Measurements from ENCODE around the gene KIF5A.

The KIF5A gene

DNA sequence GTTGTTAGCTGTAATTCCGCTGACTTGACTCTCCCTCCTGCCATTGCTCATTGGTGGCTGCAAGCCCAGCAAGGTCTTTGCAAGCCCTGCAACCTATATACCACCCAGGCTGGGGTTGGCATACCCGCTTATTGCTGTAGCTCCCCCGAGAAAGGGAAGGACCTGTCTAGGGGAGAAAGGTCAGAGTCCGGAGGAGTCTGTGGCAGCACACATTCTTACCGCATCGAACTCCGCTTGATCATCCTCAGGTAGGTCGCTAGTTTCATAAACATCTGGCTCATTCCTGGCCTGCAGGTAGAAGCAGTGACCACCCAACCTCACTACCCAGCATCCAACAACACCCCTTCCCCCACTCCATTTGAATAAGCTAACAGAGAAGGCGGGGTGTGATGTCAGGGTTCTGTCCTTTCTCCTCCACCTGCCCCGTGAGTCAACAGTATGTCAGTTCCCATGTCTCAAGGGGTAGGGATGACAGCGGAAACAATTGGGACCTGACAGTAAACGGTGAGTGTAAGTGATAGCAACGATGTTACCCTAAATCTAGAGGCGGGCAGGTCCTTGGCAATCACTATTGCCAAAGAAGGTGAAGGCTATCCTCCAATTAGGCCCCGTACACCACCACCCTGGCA lies 3.9 kb upstream of the KIF5A start:
- H3K4me3 ChIP-seq (replicated peaks in 1 of 2; ENCODE audit: low read depth in 2 of 2, low read length in 2 of 2) = peak overlapping the region; percentile 93 to 94
- DNase-seq (ENCODE audit: low read depth in 2 of 2) = no peak
- TF ChIP-seq, protein P1, sequence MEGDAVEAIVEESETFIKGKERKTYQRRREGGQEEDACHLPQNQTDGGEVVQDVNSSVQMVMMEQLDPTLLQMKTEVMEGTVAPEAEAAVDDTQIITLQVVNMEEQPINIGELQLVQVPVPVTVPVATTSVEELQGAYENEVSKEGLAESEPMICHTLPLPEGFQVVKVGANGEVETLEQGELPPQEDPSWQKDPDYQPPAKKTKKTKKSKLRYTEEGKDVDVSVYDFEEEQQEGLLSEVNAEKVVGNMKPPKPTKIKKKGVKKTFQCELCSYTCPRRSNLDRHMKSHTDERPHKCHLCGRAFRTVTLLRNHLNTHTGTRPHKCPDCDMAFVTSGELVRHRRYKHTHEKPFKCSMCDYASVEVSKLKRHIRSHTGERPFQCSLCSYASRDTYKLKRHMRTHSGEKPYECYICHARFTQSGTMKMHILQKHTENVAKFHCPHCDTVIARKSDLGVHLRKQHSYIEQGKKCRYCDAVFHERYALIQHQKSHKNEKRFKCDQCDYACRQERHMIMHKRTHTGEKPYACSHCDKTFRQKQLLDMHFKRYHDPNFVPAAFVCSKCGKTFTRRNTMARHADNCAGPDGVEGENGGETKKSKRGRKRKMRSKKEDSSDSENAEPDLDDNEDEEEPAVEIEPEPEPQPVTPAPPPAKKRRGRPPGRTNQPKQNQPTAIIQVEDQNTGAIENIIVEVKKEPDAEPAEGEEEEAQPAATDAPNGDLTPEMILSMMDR (IDR thresholded peaks at IDR 0.05; ENCODE audit: low read depth, low read length) = no peak

DNA sequence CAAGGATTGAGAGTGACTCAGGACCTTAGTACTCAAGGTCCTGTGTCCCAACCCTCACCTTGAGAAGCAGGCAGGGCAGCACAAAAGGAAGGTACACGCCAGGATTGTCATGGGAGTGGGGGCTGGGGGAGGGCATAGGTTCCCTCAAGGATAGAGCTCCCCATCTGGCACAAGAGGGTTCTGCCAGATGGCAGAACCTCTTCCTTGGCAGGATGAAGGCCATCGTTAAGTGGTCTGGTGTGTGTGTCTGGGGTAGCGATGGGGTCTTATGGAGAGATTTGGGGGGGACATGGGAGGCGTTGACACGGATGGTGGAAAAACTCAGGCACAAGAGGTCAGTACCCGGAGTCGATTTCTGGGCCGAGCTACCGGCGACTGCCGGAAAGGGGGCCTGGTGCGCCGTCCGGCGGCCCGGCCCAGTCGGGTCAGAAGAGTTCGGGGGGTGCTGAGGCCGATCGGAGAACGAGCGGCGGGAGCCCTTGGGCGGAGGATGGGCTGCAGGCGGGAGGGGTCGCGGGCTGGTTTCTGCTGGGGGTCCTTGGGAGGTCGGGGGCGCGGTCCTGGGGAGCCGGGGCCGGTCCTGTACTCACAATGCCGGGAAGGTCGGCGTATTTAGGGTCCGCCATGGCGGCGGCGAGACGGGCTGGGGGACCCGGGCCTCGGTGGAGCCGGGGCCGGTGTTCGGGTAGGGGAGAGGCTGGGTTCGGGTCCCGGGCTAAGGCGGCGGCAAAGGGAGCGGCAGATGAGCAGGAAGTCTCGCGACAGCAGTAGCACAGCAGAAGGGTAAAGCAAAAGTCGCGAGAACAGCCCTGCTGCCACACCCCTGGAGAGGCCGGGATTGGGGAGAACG lies 3.2 kb upstream of the KIF5A start, which contains the start of gene DCTN2:
TSS of gene DCTN2 (minus strand) at position 755 of the 850 bp plus-strand sequence. CDS start at position 626, 129 bp downstream.
- DNase-seq (ENCODE audit: low read depth in 2 of 2) = peak; percentile 97 to 98
- TF ChIP-seq, protein P1 (IDR thresholded peaks at IDR 0.05; ENCODE audit: low read depth, low read length) = peak; percentile 4
- peak within 1 kb of the TSS; percentile 93 to 94 for H3K4me3 ChIP-seq (replicated peaks in 1 of 2; ENCODE audit: low read depth in 2 of 2, low read length in 2 of 2)

DNA sequence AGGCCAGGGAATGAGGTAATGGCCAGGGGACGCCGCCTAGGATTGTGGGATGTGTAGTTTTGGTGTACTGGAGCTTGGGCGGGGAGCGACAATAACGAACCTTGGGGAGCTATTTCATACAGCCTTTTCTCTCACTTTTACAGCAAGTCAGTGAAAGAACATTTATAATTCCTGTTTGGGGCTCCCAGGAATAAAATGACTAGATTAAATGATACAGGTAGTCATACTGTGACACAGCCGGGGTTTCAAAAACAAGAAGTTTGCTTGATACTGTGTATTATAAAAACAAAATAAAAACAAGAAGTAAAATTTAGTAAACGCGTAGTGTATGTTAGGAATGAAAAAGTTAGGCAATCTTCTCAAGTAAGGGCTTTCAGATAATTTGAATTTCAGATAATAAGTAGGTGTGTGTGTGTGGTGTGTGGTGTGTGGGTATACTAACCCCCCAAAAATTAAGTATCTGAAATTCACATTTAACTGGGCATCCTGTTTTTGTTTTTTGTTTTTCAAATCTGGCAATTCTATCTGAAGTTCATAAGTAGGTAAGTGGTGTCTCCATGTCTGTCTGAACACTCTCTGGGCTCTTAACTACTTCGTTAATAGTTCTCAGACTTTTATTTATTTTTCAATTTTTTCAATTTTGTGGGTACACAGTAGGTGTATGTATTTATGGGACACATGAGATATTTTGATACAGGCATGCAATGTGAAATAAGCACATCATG lies 2.4 kb upstream of the KIF5A start:
- TF ChIP-seq, protein P1 (IDR thresholded peaks at IDR 0.05; ENCODE audit: low read depth, low read length) = no peak
- DNase-seq (ENCODE audit: low read depth in 2 of 2) = no peak
- peak overlapping the region; percentile 93 to 94 for H3K4me3 ChIP-seq (replicated peaks in 1 of 2; ENCODE audit: low read depth in 2 of 2, low read length in 2 of 2)

DNA sequence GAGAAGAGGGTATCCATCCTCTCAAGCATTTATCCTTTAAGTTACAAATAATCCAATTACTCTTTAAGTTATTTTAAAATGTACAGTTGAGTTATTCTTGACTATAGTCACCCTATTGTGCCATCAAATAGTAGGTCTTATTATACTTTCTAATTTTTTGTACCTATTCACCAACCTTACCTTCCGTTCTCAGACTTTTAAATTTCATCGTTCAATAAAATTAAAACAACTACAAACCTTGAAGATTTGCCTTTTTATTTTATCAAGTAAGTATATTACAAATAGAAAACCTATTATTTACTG lies 1.9 kb upstream of the KIF5A start:
- TF ChIP-seq, protein P1 (IDR thresholded peaks at IDR 0.05; ENCODE audit: low read depth, low read length) = no peak
- no peak for DNase-seq (ENCODE audit: low read depth in 2 of 2)

DNA sequence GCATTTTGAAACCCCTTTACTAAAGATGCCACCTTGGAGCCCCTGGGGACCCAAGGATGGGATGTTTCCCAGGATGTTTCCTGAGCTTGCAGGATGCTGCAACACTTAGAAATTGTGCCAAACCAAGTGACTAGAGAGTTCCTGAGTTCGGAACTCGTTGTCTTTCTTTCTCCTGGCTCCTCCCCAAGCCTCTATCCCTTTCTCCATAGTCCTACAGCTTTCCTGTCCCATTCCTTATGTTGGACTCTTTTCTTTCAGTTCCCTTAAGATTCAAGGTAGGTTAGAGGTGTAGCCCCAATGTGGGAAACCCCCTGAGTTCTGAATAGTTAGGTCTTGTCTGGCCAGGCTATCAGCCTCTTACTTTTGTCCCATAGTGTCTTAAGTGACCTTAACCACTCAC lies 1.4 kb upstream of the KIF5A start:
- H3K4me3 ChIP-seq (replicated peaks in 1 of 2; ENCODE audit: low read depth in 2 of 2, low read length in 2 of 2) = no peak overlapping the region
- TF ChIP-seq, protein P1 (IDR thresholded peaks at IDR 0.05; ENCODE audit: low read depth, low read length) = no peak
- no peak for DNase-seq (ENCODE audit: low read depth in 2 of 2)

More for the DNA sequence above, 1.9 kb upstream of the KIF5A start:
- no peak overlapping the region for H3K4me3 ChIP-seq (replicated peaks in 1 of 2; ENCODE audit: low read depth in 2 of 2, low read length in 2 of 2)

DNA sequence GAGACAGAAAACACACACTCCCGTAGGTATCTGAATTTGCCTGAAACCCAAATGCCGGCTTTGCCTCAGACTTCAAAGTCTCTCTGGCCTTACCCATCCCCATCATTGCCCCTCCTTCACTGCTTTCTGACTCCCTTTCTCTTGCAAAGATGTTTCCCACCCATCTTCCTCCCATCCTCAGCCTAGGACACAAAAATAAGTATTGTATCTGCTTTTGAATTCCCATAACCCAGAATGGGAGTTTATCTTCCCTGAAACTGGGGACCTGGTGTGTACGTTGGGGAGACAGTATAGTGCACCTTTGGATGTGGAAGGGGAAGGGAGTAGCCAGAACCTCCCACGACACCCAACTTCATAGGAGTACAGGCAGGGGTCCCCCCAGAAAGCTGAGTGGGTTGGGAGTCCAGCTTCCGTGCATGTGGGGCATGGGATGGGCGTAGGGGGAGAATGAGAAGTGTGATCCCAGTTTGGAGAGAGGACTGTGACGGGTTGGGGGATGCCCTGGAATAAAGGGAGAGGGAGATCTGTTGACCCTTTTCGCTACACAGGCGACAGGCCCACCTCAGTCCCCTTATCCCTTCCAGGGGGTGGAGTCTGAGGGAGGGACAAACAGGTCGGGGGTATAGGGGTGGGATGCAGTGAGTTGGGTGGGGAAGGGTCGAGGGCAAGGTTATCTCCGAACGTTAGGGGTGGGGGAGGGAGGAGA lies 488 bp upstream of the KIF5A start:
- DNase-seq (ENCODE audit: low read depth in 2 of 2) = no peak
- peak overlapping the region in 1 of 2 donors; percentile 43 for H3K4me3 ChIP-seq (replicated peaks in 1 of 2; ENCODE audit: low read depth in 2 of 2, low read length in 2 of 2)
- TF ChIP-seq, protein P1 (IDR thresholded peaks at IDR 0.05; ENCODE audit: low read depth, low read length) = no peak

Data from cardiac fibroblast (primary cell).